Limb (tissue), 2 donors: ENCODE results near the gene CTRL.
A peak's percentile ranks its signal among the peaks of the same experiment; 100 is the strongest.
"Not testable (repeated sequence)": the region's sequence is repeated elsewhere in the genome, so short reads cannot be mapped to it uniquely, and the experiment has no call there.

Source experiments
- DNase-seq, 2 donors: peaks; one replicate each; pipeline ENCODE4 v3.0.0-alpha.2; 2016; ENCODE audit errors: extremely low spot score in 2 of 2

The CTRL gene

DNA sequence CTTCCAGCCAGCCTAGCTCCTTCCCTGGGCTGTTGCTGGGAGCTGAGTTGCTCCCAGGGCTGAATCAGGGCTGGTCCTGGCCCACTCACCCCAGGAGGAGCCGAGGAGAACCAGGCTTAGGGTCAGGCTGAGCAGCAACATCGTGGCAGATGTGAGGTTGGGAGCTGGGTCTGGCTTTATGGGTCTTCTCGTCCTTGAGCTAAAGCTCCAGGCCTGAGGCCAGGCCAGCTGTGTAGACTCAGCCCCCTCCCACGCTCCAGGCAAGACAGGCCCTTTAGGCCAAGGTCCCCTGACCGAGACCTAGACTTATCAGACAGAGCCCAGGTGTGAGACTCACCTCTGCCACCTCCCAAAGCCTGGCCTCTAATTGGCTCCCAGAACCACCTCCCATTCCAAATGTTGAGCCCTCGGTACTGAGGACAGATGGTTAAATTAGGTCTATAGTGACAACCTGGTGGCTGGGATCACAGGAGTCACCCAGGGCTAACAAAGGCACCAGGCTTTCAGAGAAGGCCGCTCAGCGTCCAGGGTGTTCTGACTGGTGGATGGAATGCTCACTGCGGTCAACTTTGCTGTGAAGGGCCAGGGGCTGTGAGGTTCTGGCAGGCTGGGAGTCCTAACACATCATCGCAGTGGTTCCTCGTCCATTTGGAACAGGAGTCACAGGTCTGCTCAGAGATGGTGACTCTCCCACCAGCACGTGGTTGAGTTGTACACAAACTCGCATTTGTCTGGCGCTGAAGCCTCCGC lies at the start of gene CTRL:
CTRL (minus strand) TSS at position 151 of the 750 bp plus-strand sequence; CDS start at position 141, 10 bp downstream.
- DNase-seq: peak in 1 of 2 donors; percentile 19

DNA sequence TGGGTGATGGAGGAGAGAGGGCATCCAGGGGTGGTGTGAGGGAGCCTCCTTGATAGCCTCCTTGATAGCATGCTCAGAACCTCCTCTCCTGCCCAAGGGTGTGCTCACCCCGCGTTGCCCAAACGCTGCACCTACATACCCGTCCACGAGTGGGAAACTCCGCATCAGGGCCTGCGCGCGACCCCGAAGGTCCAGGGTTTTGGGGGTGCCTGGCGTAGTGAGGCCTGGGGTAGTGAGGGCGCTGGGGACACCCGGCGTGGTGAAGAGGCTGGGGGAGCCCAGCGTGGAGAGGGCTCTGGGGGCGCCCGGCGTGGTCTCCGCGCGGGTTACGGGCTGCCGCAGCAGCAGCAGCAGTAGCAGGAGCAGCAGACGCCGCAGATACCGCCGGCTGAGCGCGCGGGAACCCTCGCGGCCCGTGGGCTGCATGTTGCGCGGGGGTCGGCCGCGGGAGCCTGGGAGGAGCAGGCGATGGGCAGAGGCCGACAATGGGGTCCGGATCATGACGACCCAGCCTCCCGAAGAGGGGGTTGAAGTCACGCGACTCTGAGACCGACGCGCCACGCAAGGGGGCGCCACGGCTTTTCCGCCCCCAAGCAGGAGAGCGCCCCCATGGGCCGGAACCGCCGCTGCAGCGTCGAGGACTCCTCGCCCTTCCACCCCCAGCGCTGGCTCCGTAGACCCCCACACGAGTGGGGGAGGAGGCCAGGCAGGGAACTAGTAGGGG lies 48.5 kb upstream of the CTRL start, which contains the start of gene DPEP3:
DPEP3 (minus strand) TSS at position 545 of the 724 bp plus-strand sequence; CDS start at position 426, 119 bp downstream.
- no peak for DNase-seq

DNA sequence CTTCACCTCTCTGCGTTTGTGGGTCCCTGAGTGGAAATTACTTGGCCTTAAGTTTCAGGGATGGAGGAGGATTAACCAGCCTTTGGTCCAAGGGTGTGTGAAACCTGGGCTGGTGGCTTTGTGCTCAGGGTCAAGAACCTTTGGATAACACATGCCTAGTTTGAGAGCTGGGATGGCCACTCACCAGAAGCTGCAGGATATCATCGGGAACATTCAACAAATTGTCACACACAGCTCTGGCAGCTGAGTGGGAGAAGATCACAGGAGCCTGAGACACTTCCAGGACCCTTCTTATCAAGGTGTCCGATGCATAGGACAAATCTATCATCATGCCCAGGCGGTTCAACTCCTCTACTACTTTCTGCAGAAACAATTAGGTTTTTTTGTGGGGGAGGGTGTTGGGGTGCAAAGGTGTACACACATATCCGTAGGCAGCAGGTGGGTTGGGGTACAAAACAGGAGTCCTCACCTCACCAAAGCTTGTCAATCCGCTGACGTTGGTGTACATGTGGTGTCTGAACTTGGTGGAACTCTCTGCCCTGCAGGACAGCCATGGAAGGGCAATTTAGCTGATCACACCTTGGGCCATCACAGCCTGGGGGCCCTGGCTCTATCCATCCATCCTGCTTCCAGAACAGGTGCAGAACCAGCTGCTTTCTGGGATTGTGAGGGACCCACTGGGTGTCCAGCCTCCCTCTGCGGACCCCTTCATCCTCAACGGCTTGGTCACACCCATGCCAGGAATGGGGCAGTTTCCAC lies 46.0 kb upstream of the CTRL start:
- no peak for DNase-seq

DNA sequence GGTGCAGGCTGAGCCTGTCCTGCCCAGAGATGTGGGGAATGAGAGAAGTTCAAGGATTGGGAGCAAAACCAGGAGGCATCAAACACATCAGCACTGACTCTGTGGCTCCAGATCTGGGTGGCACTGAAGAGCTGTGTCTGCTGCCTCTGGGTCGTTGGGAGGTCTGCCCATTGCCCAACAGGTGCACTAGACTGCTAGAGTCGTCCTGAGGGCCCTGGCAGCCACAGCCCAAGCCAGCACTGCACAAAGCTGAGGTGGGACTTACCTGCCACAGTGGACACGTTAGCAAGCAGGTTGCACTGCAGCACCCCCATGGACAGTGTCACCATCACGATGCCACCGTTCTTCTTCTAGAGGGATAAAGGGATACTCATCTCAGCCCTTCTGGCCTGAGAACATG lies 45.3 kb upstream of the CTRL start:
- no peak for DNase-seq

DNA sequence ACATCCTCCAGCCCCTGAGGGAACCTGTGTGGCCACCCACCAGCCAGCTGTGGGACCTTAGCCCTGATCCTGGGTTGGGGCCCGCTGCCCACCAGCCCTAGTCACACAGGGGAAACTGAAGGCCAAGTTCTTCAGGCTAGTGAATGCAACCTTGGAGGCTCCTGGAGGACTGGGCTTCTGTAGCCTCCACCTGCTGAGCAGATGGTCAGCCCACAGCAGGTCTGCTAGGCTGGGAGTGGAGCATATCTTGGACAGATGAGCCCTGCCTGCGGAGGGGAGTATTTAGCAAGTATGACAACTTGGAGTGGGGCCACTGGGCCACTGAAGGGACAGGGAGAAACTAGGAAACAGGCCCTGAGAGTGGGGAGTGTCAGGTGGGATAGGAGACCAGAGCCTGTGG lies 44.5 kb upstream of the CTRL start:
- no peak for DNase-seq

DNA sequence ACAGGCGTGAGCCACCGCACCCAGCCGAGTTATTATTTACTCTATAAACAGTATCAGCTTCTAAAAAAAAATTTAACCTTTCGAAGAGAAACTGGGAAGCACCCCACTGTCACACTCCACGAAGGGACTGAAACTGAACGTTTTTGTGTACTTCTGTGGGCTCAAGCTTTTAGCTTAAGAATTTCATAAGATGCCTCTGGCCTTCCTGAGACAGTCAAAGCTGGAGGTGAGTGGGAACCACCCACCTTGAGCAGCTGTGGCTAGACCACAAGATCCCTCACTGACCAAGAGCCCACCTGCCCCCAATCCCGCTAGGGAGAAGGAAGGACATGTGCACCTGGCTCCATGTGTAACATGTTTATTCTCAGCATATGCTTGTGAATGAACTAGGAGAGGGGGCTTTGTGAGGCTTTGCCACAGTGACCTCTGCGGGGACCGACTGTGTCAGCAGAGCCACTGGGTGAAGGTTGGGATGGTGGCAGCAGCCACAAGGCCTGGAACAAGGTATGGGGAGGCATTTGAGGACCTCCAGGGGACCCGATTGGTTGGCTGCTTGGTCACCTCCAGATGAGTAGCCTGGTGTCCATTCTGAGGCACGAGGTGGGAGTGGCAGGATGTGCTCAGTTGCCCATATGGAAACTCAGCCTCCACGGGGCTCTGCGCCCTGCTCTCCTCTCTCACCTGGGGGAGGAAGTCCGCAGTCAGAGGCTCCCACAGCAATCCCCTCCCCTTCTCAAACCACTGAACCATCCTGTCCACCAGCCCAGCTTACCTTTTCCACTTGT lies 43.9 kb upstream of the CTRL start:
- no peak for DNase-seq

DNA sequence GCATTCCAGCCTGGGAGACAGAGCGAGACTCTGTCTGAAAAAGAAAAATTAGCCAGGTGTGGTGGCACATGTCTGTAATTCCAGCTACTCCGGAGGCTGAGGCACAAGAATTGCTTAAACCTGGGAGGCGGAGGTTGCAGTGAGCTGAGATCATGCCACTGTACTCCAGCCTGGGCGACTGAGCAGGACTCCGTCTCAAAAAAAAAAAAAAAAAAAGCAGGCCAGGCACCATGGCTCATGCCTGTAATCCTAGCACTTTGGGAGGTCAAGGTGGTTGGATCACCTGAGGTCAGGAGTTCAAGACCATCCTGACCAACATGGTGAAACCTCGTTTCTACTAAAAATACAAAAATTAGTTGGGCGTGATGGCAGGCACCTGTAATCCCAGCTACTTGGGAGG lies 40.6 kb upstream of the CTRL start:
- DNase-seq: not testable (repeated sequence)

DNA sequence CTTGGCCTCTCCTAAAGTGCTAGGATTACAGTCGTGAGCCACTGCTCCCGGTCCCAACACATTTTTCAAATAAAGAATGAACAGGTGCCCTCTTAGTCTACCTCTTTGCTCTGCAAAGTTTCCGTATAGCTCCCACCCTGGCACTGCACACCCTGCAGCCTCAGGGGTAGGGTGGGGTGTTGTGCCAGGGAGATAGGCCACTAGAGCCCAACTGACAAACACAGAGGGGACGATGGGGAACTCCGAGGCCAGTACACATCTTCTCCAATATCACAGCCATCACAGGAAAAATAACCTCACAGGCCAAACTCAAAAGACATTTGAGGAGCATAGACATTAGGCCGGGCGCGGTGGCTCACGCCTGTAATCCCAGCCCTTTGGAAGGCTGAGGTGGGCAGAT lies 39.4 kb upstream of the CTRL start:
- no peak for DNase-seq

DNA sequence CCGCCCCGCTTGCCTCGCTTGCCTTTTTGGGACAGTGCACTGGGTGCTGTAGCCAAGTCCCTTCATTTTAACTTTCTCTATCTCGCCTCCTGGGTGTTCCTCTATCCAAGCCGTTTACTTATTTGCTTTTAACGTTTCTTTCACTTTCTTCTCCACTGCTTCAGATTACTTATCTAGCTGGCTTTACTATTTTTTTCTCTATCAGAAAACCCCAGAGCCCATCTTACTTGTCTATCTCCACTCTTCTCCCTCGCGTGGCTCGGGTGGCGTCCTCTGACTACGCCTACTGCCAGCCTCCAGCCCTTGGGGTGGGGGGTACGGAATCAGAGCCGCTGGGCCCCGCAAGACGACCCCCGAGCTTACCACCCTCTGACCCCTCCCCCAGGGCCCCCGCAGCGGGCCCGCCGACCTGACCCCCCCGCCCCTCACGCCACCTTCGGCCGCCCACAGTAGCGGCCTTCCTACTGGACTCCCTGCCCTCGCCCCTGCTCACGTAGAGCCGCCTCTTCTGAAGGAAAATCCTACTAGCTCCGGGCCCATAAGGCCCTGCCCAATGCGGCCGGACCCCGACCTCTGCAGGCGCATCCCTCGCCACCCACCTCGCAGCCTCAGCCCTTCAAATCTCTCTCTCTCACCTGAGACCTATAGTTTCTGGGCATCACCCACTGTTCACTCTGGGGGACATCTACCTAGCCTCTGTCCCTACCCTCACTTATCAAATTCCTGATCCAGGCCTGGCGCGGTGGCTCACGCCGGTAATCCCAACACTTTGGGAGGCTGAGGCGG lies 37.8 kb upstream of the CTRL start:
- no peak for DNase-seq

DNA sequence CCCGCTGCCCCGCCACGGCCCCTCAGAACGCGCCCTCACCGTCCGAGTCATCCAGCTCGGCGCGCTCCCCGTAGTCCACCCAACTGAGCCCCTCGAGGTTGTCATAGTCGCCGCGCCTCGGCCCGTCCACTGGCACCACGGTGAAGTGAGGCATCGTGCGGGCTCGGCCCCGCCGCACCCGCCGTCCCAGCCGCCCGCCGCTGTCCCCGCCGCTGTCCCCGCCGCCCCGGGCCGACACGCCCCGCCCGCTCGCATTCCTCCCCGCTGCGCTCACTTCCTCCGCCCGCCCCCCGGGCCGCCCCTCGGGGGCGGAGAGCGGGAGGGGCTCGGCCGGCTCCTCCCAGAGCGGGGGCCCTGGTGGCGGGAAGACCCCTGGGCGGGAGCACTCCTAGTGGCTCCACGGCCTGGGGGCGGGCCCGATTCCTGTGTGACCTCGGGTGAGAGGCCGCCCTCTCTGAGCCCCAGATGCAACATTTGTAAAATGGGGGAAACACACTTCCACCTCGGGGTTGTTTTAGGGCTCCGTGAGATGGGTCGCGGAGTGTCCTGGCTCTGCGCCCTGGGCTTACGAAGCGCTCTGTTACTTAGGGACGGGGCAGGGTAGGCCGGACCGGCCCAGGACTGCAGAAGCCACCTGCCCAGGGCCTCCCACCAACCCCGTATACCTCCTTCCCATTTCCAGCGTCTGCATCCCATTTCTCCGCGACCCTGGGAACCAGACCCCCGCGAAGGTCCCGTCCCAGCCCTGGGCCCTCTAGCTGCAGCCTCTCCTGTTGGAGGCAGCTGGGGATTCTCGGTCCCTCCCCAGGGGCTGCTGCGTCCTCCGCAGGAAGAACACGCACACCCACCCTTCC lies 37.0 kb upstream of the CTRL start, which contains the start of gene SLC12A4:
SLC12A4 (minus strand) TSS at position 238 of the 854 bp plus-strand sequence; CDS start at position 154, 84 bp downstream.
- DNase-seq: peak; percentile 91

DNA sequence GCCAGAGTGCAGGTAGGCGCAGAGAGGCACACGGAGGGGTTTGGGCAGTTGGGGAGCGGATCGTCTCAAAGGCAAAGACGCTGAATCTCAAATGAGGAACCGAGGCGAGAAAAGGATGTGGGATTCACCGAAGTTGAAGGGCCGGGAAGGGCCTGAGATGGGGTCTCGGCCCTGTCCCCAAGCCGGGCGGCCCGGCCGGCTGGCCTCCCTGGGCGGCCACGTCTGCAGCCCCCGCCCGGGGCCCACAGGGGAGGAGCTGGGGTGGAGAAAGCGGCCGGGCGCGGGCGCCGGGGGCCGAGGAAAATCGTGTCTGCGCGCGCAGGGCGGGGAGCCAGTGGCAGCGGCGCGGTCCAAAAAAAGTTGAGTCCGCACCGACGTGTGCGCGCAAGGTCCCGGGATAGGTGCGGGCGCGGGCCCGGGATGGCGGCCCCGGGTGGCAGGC lies 36.3 kb upstream of the CTRL start:
- DNase-seq: peak in 1 of 2 donors; percentile 79

DNA sequence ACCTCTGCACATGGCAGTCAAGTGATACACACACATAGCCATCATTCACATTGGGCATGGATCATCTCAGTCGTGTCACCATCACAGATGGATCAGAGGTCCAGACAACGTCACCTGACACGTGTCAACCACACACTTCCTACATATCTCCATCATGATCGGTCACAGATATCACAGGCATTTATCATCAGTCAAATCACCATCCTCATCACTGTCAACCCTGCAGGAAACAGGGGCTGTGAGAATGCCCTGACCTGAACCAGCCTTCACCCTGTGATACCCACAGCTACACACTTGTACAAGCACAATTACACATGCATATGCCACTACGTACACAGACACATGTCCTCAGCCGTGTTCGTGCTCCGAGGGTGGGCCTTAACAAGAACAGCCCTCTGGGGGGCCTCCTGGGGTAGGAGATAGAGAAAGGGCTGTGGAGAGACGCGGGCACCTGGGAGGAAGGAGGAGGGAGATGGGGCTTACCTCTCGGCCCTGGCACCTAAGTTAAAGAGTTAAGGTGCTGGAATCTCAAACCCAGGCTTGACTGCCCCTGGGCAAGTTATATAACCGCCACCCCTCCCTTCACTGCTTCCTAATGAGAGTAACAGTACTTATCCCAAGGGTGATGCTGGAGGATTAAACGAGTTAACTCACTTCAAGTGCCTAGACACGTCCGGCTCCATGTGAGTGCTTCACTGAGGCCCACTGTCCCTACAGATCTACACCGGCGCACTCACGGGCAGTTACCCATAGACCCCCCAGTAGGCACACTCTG lies 35.7 kb upstream of the CTRL start:
- DNase-seq: no peak

DNA sequence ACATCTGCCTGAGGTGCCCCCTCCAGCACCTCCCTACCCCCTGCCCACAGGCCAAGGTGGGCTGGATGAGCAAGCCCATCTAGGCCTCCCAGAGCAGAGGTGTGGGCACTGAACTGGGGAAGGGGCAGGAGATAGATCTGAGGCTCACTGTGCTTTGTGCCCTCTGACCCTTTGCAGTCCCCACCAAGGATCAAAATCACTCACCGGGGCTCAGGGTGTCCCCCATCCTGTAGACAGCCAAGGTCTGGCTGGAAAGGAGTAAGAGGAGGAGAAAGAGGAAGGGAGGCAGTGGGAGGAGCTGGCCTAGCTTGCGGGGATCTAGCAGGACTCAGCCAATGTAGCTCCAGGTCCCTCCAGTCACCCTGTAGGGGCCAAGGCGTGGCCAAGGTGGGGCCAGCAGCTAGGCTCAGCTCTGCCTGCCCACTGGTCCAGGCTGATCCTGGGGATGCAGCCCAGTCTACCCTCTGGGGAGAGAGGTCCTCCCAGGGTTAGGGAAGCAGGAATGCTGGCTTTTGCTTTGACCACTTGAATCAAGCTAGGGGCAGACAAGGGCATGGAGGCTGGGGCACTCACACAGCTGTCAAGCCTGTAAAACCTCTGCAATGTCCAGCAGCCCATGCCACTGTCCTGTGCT lies 35.0 kb upstream of the CTRL start:
- DNase-seq: no peak

DNA sequence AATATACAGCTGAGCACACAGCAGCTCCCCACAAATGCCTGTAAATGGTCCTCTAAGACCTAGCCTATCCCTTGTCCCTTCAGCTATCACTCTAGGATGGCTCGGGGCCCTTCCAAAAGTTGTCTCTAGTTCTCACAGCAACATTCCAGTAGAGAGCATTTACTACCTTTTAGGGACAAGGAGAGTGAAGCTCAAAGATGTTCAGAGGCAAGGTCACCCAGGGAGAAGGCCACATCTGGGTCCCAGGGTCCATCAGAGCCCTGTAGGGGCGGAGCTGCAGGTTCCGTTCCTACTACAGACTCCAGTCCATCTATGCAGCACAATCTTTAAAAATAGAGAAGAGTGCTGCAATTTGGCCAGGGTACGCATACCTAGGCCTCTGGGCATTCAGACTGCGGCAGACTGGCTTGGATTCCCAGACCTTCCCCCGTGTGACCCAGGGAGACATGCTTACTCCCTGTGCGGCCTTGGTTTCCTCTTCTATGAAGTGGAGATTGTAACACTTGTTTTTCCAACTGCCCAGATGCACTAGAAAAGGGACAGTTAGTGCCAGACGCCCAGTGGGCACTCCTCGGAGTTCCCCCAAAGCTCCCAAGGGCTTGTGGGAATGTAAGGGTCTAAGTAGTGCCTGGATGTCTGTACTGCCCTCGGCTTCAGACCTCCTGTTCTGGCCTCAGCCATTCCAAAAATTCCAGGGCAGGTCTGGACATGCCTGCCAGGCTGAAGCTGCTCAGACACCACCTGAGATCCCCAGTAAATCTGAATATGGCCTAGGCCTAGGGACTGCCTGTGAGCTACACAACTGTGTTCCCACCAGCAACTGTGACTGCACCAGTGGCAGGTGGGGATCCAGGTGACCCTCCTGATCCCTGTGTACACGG lies 34.2 kb upstream of the CTRL start:
- no peak for DNase-seq

DNA sequence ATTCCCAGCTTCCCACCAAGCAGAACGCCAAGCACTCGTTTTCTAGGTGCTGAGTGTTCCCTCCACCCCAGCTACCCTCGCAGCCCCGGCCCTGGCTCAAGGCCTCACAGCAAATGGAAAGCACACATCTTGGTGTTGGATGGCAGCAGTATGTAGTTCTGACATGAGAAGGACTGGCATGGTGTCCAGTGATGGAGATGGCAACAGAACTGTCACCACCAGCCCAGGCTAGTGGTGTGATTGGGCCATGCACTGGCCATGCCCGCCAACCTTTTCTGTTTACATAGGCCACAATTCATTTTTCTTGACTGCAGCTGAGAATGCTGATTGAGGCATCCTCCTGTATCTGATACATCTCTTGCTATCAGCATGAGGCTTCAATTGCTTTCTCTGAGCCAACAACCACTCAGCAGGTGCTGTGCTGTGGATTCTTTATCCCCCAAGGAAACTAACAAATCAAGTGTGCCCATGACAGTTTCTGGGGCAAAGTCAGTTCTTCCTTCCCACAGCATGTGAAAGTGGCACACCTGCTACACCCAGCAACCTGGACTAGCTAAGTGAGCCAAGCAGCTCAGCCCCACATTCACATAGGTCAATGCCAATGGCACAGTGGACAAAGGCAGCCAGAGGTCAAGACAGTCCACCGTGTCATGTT lies 32.9 kb upstream of the CTRL start:
- DNase-seq: no peak

DNA sequence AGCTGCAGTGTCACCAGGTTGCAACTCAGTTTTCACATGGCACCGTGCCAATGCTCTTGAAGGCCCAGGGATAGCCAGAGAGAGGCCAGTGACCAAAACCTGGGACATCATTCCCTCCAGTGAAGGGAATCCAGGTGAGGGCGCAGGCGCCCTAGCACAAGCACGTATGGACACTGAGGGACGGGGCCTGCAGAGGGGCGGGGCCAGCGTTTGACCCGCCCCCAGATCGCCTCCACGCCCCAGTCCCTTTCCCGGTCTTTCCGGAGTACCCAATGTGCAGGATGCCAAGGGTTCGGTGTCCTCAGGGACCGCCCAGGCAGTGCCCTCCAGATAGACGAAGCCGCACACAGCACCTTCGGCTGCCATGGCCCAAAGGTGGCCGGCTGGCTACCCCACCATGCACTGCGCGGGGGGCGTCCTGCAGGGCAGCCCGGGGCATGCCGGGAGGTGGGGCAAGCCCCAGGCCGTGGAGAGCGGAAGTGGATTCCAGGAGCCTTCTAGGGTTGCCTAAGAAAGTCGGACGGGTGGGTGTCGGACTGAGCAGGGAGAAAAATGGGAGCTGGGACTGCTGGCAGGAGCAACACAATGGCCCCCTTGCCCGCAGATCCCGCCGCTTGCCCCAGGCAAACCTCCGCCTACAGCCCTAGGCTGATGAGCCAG lies 32.1 kb upstream of the CTRL start:
- no peak for DNase-seq
